Loucy (cell line): ENCODE measurements around the gene LRBA.

Experiments
- H2AFZ ChIP-seq: fragments of 200-600 bp; sonication (generic); 2 replicates; pipeline ENCODE4 v1.6.0; 2016; ENCODE audit warnings: antibody characterized with exemption, mild to moderate bottlenecking, low read length, moderate library complexity
- H3F3A ChIP-seq: fragments of 200-600 bp; 2 replicates; pipeline ENCODE4 v1.6.0; 2016; ENCODE audit warnings: antibody characterized with exemption, low read depth, mild to moderate bottlenecking
- H3K27me3 ChIP-seq: fragments of 200-600 bp; sonication (generic); 2 replicates; pipeline ENCODE4 v1.6.1; 2014; ENCODE audit warnings: low read length, mild to moderate bottlenecking; ENCODE audit not compliant: insufficient read depth, poor library complexity, severe bottlenecking
- H3K36me3 ChIP-seq: fragments of 200-600 bp; sonication (generic); 2 replicates; pipeline ENCODE4 v1.6.1; 2016; ENCODE audit warnings: low read length; ENCODE audit not compliant: insufficient read depth
- H3K4me1 ChIP-seq: fragments of 200-600 bp; sonication (generic); 2 replicates; pipeline ENCODE4 v1.5.1; 2014; ENCODE audit warnings: low read length, mild to moderate bottlenecking; ENCODE audit not compliant: insufficient read depth, poor library complexity, severe bottlenecking
- H3K4me2 ChIP-seq: fragments of 200-600 bp; sonication (generic); 2 replicates; pipeline ENCODE4 v1.6.0; 2014; ENCODE audit warnings: antibody characterized with exemption, low read length, low read depth, mild to moderate bottlenecking; ENCODE audit not compliant: poor library complexity, severe bottlenecking
- H3K4me3 ChIP-seq: fragments of 200-600 bp; sonication (generic); 2 replicates; pipeline ENCODE4 v1.5.1; 2014; ENCODE audit warnings: low read length, mild to moderate bottlenecking, mixed read lengths; ENCODE audit not compliant: poor library complexity, severe bottlenecking
- H3K79me2 ChIP-seq: fragments of 200-600 bp; sonication (generic); 2 replicates; pipeline ENCODE4 v1.6.1; 2014; ENCODE audit warnings: low read length; ENCODE audit not compliant: insufficient read depth
- H3K9ac ChIP-seq: fragments of 200-600 bp; sonication (generic); 2 replicates; pipeline ENCODE4 v1.6.0; 2014; ENCODE audit warnings: mild to moderate bottlenecking, low read depth, low read length, moderate library complexity; ENCODE audit not compliant: poor library complexity, severe bottlenecking
- H3K9me2 ChIP-seq: fragments of 200-600 bp; sonication (generic); replicated peaks from 2 replicates; pipeline ENCODE4 v1.6.1; 2016; ENCODE audit warnings: low read depth, low read length, mixed read lengths
- H3K9me3 ChIP-seq: fragments of 200-600 bp; sonication (generic); 2 replicates; pipeline ENCODE4 v1.6.1; 2014; ENCODE audit warnings: mild to moderate bottlenecking, antibody characterized with exemption, low read length, low read depth; ENCODE audit not compliant: insufficient read depth
- H4K20me1 ChIP-seq: fragments of 200-600 bp; sonication (generic); 2 replicates; pipeline ENCODE4 v1.6.0; 2014; ENCODE audit warnings: antibody characterized with exemption, low read length, mild to moderate bottlenecking; ENCODE audit not compliant: insufficient read depth, poor library complexity, severe bottlenecking
- CTCF ChIP-seq: fragments of 200-600 bp; sonication (generic); conservative IDR thresholded peaks from 2 replicates; pipeline ENCODE4 v1.5.1; 2014; ENCODE audit warnings: mild to moderate bottlenecking, antibody characterized with exemption, low read length
- EZH2phosphoT487 ChIP-seq: fragments of 200-600 bp; IDR thresholded peaks from 2 replicates; pipeline ENCODE4 v1.6.1; 2018; ENCODE audit warnings: antibody characterized with exemption, mild to moderate bottlenecking, moderate library complexity, borderline replicate concordance

The LRBA gene

DNA sequence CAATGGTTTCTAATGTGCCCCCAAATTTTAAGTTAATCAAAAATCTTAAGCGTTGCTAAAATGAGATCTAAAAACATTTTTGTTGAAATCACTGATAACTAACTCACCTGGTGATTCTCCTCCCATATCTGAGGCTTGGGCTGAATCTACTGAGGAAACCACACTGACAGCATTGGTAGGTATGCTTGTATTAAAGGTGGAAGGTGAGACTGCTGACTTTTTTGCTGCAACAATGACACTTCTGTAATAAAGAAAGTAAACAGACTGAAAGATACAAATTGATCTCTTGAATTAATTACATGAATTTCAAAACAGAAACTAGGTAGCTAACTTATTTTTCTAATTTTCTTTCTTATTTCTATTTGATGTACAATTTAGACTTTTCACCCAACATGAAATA is 198.1 kb downstream of the LRBA start:
- Histone ChIP-seq H3K27me3 (no peaks in the 10 kb centered on the region), H3K9me2 (no peaks in the 10 kb centered on the region), H4K20me1 (no peaks in the 10 kb centered on the region), H3K4me3 (no peak overlapping the region), H3K4me2 (no peak overlapping the region), H3F3A (no peaks in the 10 kb centered on the region), H3K9ac (no peak overlapping the region), H3K4me1 (peaks cover 3% of the 10 kb centered on the region), H3K79me2 (no peaks in the 10 kb centered on the region), H2AFZ (no peak overlapping the region), H3K36me3 (peaks cover 4% of the 10 kb centered on the region; the same call in 1 of the 2 replicates), H3K9me3 (peaks cover 3% of the 10 kb centered on the region; the same call in 1 of the 2 replicates)
- no peak for TF ChIP-seq CTCF
- TF ChIP-seq EZH2phosphoT487, result no peak

DNA sequence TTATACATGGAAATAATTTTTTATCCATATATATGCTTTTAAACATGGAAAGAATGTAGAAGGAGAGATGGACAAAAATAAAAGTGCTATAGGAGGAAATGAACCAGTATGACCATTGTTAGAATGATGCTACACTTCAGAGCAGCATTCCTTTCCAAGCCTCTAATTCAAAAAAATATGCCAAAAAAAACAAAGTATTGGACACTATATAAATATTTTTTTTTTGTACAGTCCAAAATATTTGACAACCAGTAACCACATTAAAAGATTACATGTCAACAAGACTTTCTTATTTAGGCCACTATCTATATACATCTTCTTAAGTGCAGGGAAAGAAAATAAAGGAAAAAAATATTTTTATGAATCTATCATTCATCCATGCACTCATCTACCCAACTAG is 198.6 kb downstream of the LRBA start:
- H3K27me3 ChIP-seq, result no peaks in the 10 kb centered on the region
- H3K9ac ChIP-seq, result no peak overlapping the region
- TF ChIP-seq CTCF, result no peak
- no peak overlapping the region for H2AFZ ChIP-seq
- H3K79me2 ChIP-seq, result no peaks in the 10 kb centered on the region
- no peak overlapping the region for H3K4me2 ChIP-seq
- peaks cover 3% of the 10 kb centered on the region for H3K4me1 ChIP-seq
- H3K36me3 ChIP-seq, result peaks cover 4% of the 10 kb centered on the region; the same call in 1 of the 2 replicates
- no peaks in the 10 kb centered on the region for H3K9me2 ChIP-seq
- H4K20me1 ChIP-seq, result no peaks in the 10 kb centered on the region
- no peak overlapping the region for H3K4me3 ChIP-seq
- H3F3A ChIP-seq, result no peaks in the 10 kb centered on the region
- H3K9me3 ChIP-seq, result peaks cover 3% of the 10 kb centered on the region; the same call in 1 of the 2 replicates

- H3K79me2 ChIP-seq, result no peaks in the 10 kb centered on the region
- H2AFZ ChIP-seq, result no peak overlapping the region
- H3K27me3 ChIP-seq, result no peaks in the 10 kb centered on the region
- no peak overlapping the region for H3K4me2 ChIP-seq
- no peaks in the 10 kb centered on the region for H3F3A ChIP-seq
- no peak overlapping the region for H3K4me3 ChIP-seq
- no peaks in the 10 kb centered on the region for H3K9me2 ChIP-seq
- peaks cover 3% of the 10 kb centered on the region; the same call in 1 of the 2 replicates for H3K9me3 ChIP-seq
- peaks cover 3% of the 10 kb centered on the region for H3K4me1 ChIP-seq
- H3K36me3 ChIP-seq, result peaks cover 4% of the 10 kb centered on the region; the same call in 1 of the 2 replicates
- H4K20me1 ChIP-seq, result no peaks in the 10 kb centered on the region
- TF ChIP-seq CTCF (peak; percentile 61), EZH2phosphoT487 (no peak)
- H3K9ac ChIP-seq, result no peak overlapping the region
Observed at GRCh38 chr4:150814873-150815272, 200.2 kb downstream of the LRBA start.
